GM23248 (cell line): Measurements from ENCODE around the gene GRM3.

ENCODE experiments used
- EZH2 ChIP-seq: fragments of 200-600 bp; sonication (generic); IDR thresholded peaks from 2 replicates; pipeline ENCODE4 v1.6.1; 2018; ENCODE audit warnings: antibody characterized with exemption, mild to moderate bottlenecking; ENCODE audit not compliant: insufficient read depth, poor library complexity, severe bottlenecking
- EZH2phosphoT487 ChIP-seq: fragments of 200-600 bp; sonication (generic); IDR thresholded peaks from 2 replicates; pipeline ENCODE4 v1.6.1; 2018; ENCODE audit warnings: antibody characterized with exemption, moderate library complexity, mild to moderate bottlenecking, low read depth; ENCODE audit not compliant: insufficient read depth

DNA sequence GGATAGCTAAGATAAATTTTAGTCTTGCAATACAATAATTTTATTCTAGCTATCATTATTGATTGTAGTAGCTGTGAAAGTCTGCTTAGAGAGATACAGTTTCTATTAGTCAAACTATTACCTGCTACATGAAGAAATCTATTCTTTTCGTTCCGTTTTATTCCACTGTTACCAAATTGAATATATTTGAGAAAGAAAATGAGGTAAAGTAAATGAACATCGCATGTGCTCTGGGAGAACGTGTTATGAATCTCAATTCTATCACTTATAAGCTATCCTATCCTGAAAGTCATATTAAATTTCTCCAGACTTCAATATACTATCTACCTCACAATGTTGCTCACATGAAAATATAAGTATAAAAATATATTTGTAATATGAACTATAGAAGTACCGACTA lies 21.3 kb downstream of the GRM3 start:
- TF ChIP-seq EZH2phosphoT487 (no peak), EZH2 (no peak)
